HepG2 (cell line): ENCODE results near the gene MRPL54. TPM values are rescaled to one million over a fixed set of nuclear protein-coding genes. Genes with fewer than 3 reads are reported as not detected.

Experiments used
- ATAC-seq: fragments of 200-7000 bp; cut with Tn5 transposase; 3 replicates; pipeline ENCODE4 v1.9.1; 2020; ENCODE audit warnings: mild to moderate bottlenecking, moderate library complexity
- BruUV-seq: library from RNA; stranded (reverse); fragments of 400-500 nt; replicated peaks from 2 replicates; lab custom pipeline; 2021; lab: Mats Ljungman, UMichigan
- CTCF ChIA-PET: fragments of 300-600 bp; formaldehyde crosslinking; extraction: SDS; loops from one replicate; lab custom pipeline; 2021; ENCODE audit warnings: low total read pairs, inconsistent platforms, low intra/inter-chr PET ratio; lab: Yijun Ruan, JAX
- POLR2A ChIA-PET: fragments of 350-600 bp; sonication (Branson Sonifier 250); formaldehyde crosslinking; loops from one replicate; lab custom pipeline; 2020; ENCODE audit warnings: antibody characterized with exemption, inconsistent platforms; lab: Yijun Ruan, JAX
- DNase-seq: peaks from one replicate; pipeline ENCODE4 v3.0.0-alpha.2; 2015; ENCODE audit warnings: low spot score
- FAIRE-seq: peaks from 3 replicates; lab custom pipeline; 2011; peaks lifted over from hg19 to GRCh38; lab: Jason Lieb, UNC
- H2AFZ ChIP-seq: one replicate; pipeline ENCODE4 v1.6.1; 2011; ENCODE audit warnings: low read length, inconsistent platforms
- H3K27ac ChIP-seq: fragments of 300-600 bp; 3 replicates; pipeline ENCODE4 v1.8.0; 2011; ENCODE audit warnings: mixed run types, mild to moderate bottlenecking, mixed read lengths, low read length, inconsistent platforms; ENCODE audit not compliant: insufficient read depth; ENCODE audit errors: extremely low read length
- H3K27me3 ChIP-seq, 2 experiments: fragments of 200-600 bp in 1 of 2; 2 replicates in 1 of 2; 3 replicates in 1 of 2; pipeline versions ENCODE4 v1.6.0 to v1.8.0; 2011; ENCODE audit warnings: low read length in 2 of 2, mild to moderate bottlenecking in 2 of 2, moderate library complexity in 2 of 2, inconsistent platforms in 1 of 2; ENCODE audit not compliant: insufficient read depth in 2 of 2, control insufficient read depth in 1 of 2
- H3K36me3 ChIP-seq, 2 experiments: fragments of 200-600 bp in 1 of 2; replicated peaks in 1 of 2; 2 replicates in 1 of 2; 3 replicates in 1 of 2; pipeline versions ENCODE4 v1.5.1 to v1.8.0; 2011; ENCODE audit warnings: low read length in 2 of 2, inconsistent platforms in 1 of 2; ENCODE audit not compliant: insufficient read depth in 2 of 2, control insufficient read depth in 1 of 2
- H3K4me1 ChIP-seq: 2 replicates; pipeline ENCODE4 v1.5.1; 2012; ENCODE audit warnings: low read length, inconsistent platforms; ENCODE audit not compliant: insufficient read depth
- H3K4me2 ChIP-seq: 2 replicates; pipeline ENCODE4 v1.6.0; 2011; ENCODE audit warnings: low read depth, low read length, inconsistent platforms
- H3K4me3 ChIP-seq, 3 experiments: fragments of 200-600 bp in 1 of 3; sonication (generic), shearing (Covaris generic) in 1 of 3; replicated peaks in 1 of 3; 2 replicates each; pipeline ENCODE4 v1.5.1; 2011 to 2016; ENCODE audit warnings: low read length in 3 of 3, inconsistent platforms in 2 of 3, low read depth in 2 of 3, mild to moderate bottlenecking in 2 of 3, control low read depth in 1 of 3, mixed read lengths in 1 of 3; ENCODE audit not compliant: insufficient read depth in 1 of 3
- H3K79me2 ChIP-seq: one replicate; pipeline ENCODE4 v1.6.1; 2011; ENCODE audit warnings: low read length, inconsistent platforms; ENCODE audit not compliant: insufficient read depth
- H3K9ac ChIP-seq: 2 replicates; pipeline ENCODE4 v1.6.0; 2011; ENCODE audit warnings: mild to moderate bottlenecking, low read depth, low read length, inconsistent platforms; ENCODE audit not compliant: insufficient read depth
- H3K9me3 ChIP-seq: 2 replicates; pipeline ENCODE4 v1.5.1; 2012; ENCODE audit warnings: mild to moderate bottlenecking, low read length
- H4K20me1 ChIP-seq: 2 replicates; pipeline ENCODE4 v1.6.0; 2011; ENCODE audit warnings: inconsistent platforms, mild to moderate bottlenecking, low read length, moderate library complexity; ENCODE audit not compliant: insufficient read depth
- AHDC1 ChIP-seq: sonication (generic); formaldehyde crosslinking; IDR thresholded peaks from 2 replicates; pipeline ENCODE4 v1.5.1; 2020; ENCODE audit warnings: mild to moderate bottlenecking, missing genetic modification reagents, borderline replicate concordance
- ZKSCAN8 ChIP-seq: IDR thresholded peaks from 2 replicates; pipeline ENCODE4 v1.6.1; 2016; ENCODE audit warnings: borderline replicate concordance, missing genetic modification reagents, missing compliant biosample characterization
- ZNF75D ChIP-seq: sonication (generic); formaldehyde crosslinking; IDR thresholded peaks from 2 replicates; pipeline ENCODE4 v1.8.1; 2023; ENCODE audit warnings: missing genetic modification reagents, mild to moderate bottlenecking, borderline replicate concordance
- WGBS: methylation state at CpG from one replicate; pipeline ENCODE4 v1.1.6; 2017; ENCODE audit warnings: low lambda C conversion rate; 5-methylcytosine and 5-hydroxymethylcytosine counted together
- in situ Hi-C: cut with HindIII; loops from 2 replicates; pipeline ENCODE4 v1.10.0; 2017; ENCODE audit warnings: low pct_unique_long_range_greater_than_20kb; ENCODE audit not compliant: extremely low pct_ligation_motif_present
- intact Hi-C: fragments of 100-400 bp; cut with micrococcal nuclease; formaldehyde crosslinking; loops from one replicate; pipeline ENCODE4 v1.10.0; 2022; ENCODE audit not compliant: unreplicated experiment
- polyA plus RNA-seq, 8 experiments: library from polyadenylated mRNA; depleted of rRNA in 3 of 8; stranded (reverse) in 7 of 8; unstranded in 1 of 8; fragments of >200 nt; fragmentation: Illumina TruSeq in 4 of 8; extraction: Trizol in 4 of 8; gene quantifications; 2 replicates each; pipeline versions ENCODE4 v1.2.1 to v1.2.3, GENCODE V29; 2011 to 2016; ENCODE audit warnings: low read depth in 4 of 8, missing spikeins in 1 of 8, mixed read lengths in 1 of 8; ENCODE audit not compliant: insufficient read depth in 1 of 8
- total RNA-seq, 5 experiments: library from RNA; depleted of rRNA; stranded (reverse); fragments of >200 nt; fragmentation: Illumina TruSeq; extraction: Trizol; gene quantifications; 2 replicates each; pipeline ENCODE4 v1.2.3, GENCODE V29; 2016; ENCODE audit warnings: low read depth in 1 of 5
- TF ChIP-seq, protein P1 (sequence below): fragments of 450-650 bp; IDR thresholded peaks from 2 replicates; pipeline ENCODE4 v1.6.1; 2016
- TF ChIP-seq, protein P2 (sequence below): sonication (generic); formaldehyde crosslinking; IDR thresholded peaks from 2 replicates; pipeline ENCODE4 v1.8.1; 2023; ENCODE audit warnings: missing genetic modification reagents, inconsistent platforms, borderline replicate concordance

MRPL54 gene
- total and polyA plus RNA-seq, 2 of the 13 experiments (the other 11 are each of a cell fraction or from before 2014, with no cell fraction given), result 36.8 to 66.9 TPM

GRCh38 chr19:3807574-3808354 is 45.3 kb downstream of the MRPL54 start (continued):
- TF ChIP-seq, protein P1, sequence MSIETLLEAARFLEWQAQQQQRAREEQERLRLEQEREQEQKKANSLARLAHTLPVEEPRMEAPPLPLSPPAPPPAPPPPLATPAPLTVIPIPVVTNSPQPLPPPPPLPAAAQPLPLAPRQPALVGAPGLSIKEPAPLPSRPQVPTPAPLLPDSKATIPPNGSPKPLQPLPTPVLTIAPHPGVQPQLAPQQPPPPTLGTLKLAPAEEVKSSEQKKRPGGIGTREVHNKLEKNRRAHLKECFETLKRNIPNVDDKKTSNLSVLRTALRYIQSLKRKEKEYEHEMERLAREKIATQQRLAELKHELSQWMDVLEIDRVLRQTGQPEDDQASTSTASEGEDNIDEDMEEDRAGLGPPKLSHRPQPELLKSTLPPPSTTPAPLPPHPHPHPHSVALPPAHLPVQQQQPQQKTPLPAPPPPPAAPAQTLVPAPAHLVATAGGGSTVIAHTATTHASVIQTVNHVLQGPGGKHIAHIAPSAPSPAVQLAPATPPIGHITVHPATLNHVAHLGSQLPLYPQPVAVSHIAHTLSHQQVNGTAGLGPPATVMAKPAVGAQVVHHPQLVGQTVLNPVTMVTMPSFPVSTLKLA, result peak; percentile 96
- TF ChIP-seq ZKSCAN8 (CRISPR knock-in tag), result no peak
- TF ChIP-seq, protein P2, sequence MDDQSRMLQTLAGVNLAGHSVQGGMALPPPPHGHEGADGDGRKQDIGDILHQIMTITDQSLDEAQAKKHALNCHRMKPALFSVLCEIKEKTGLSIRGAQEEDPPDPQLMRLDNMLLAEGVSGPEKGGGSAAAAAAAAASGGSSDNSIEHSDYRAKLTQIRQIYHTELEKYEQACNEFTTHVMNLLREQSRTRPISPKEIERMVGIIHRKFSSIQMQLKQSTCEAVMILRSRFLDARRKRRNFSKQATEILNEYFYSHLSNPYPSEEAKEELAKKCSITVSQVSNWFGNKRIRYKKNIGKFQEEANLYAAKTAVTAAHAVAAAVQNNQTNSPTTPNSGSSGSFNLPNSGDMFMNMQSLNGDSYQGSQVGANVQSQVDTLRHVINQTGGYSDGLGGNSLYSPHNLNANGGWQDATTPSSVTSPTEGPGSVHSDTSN, result no peak

GRCh38 chr19:3808420-3809143 is 46.1 kb downstream of the MRPL54 start:
- H3K9me3 ChIP-seq, result no peaks in the 10 kb centered on the region
- in situ Hi-C loops, result no loop called here
- H3K4me3 ChIP-seq, result no peak overlapping the region
- H2AFZ ChIP-seq, result no peak overlapping the region
- intact Hi-C loops, result no loop called here
- no peak overlapping the region for H3K27ac ChIP-seq
- ATAC-seq (no peak; the same call in 2 of the 3 replicates), FAIRE-seq (no peak), DNase-seq (no peak)
- H3K4me1 ChIP-seq, result no peaks in the 10 kb centered on the region
- H4K20me1 ChIP-seq, result no peaks in the 10 kb centered on the region
- ChIA-PET CTCF (no interaction called here), POLR2A (no interaction called here)
- no TSS peak for BruUV-seq
- H3K36me3 ChIP-seq, result no peaks in the 10 kb centered on the region
- peaks cover 6 to 36% of the 10 kb centered on the region in 2 experiments for H3K27me3 ChIP-seq
- no peak overlapping the region for H3K4me2 ChIP-seq
- no peak overlapping the region for H3K9ac ChIP-seq
- 58% methylated on average over 8 of the region's 33 CpGs for WGBS
- no peaks in the 10 kb centered on the region for H3K79me2 ChIP-seq
- no peak for TF ChIP-seq ZNF75D (CRISPR knock-in tag)
- TF ChIP-seq AHDC1 (CRISPR knock-in tag), result no peak
